ENCODE results near the gene MYOD1. TPM values are rescaled to one million over a fixed set of nuclear protein-coding genes. Genes with fewer than 3 reads are reported as not detected.

Gene MYOD1
- total RNA-seq, 6 experiments from 2014 or later = not detected

DNA sequence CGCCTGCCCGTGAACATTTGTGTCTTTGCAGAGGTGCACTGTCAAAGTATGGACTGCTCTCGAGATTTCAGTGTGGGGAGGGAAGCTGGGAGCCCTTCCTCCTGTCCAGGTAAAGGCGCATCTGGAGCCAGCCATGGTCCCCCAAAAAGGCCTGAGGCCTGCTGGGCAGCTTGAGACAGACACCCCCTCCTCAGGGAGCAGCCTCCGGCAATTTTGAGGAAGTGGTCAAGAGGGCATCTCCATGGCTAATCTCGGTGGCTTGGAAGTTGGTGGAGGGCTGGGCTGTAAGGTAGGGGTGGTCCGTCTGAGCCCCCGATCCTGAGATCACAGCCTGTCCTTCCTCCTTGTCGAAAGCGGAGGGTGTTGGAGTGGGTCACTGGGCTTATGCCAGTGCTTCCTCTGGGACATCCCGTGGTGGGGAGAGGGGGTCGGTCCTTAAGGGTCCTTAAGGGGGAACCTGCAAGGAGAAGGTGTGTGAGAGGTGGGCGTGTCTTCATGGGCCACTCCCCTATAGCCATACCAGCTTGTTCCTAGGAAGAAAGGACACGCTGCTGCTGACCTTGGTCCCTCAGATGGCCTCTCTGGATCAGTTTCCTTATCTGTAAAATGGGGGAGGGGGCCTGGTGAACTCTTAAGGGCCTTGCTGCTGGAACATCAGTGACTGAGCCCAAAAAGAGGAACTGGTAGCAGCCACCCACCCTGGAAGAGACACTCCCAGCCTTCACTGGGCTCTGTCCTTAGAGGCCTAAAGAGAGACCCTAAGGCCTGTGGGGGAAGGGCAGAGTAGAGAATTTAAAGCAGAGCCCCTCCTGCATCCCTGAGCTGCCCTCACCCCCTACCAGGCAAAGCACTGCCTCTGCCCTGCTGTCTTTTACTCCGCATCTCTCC lies 17.8 kb downstream of the MYOD1 start:
- ATAC-seq (no peak), DNase-seq (no peak)
- H3K27ac ChIP-seq = no peak overlapping the region
- H3K4me3 ChIP-seq = no peak overlapping the region
- no peak for TF ChIP-seq POLR2A (IDR thresholded peaks at IDR 0.05)
- TF ChIP-seq, protein P1, sequence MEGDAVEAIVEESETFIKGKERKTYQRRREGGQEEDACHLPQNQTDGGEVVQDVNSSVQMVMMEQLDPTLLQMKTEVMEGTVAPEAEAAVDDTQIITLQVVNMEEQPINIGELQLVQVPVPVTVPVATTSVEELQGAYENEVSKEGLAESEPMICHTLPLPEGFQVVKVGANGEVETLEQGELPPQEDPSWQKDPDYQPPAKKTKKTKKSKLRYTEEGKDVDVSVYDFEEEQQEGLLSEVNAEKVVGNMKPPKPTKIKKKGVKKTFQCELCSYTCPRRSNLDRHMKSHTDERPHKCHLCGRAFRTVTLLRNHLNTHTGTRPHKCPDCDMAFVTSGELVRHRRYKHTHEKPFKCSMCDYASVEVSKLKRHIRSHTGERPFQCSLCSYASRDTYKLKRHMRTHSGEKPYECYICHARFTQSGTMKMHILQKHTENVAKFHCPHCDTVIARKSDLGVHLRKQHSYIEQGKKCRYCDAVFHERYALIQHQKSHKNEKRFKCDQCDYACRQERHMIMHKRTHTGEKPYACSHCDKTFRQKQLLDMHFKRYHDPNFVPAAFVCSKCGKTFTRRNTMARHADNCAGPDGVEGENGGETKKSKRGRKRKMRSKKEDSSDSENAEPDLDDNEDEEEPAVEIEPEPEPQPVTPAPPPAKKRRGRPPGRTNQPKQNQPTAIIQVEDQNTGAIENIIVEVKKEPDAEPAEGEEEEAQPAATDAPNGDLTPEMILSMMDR (IDR thresholded peaks at IDR 0.05) = no peak
- no peaks in the 10 kb centered on the region for H3K9me3 ChIP-seq
- peaks cover 0 to 12% of the 10 kb centered on the region in 2 donors for H3K27me3 ChIP-seq
- H3K4me1 ChIP-seq = peaks cover 0 to 10% (median 0%) of the 10 kb centered on the region in 4 donors
- intact Hi-C loops (cut with DNase I) = no loop called here
- no peaks in the 10 kb centered on the region for H3K36me3 ChIP-seq
- 65% methylated on average over 5 of the region's 15 CpGs for WGBS (ENCODE audit: insufficient coverage, low coverage, low lambda C conversion rate, missing lambda C conversion rate)

DNA sequence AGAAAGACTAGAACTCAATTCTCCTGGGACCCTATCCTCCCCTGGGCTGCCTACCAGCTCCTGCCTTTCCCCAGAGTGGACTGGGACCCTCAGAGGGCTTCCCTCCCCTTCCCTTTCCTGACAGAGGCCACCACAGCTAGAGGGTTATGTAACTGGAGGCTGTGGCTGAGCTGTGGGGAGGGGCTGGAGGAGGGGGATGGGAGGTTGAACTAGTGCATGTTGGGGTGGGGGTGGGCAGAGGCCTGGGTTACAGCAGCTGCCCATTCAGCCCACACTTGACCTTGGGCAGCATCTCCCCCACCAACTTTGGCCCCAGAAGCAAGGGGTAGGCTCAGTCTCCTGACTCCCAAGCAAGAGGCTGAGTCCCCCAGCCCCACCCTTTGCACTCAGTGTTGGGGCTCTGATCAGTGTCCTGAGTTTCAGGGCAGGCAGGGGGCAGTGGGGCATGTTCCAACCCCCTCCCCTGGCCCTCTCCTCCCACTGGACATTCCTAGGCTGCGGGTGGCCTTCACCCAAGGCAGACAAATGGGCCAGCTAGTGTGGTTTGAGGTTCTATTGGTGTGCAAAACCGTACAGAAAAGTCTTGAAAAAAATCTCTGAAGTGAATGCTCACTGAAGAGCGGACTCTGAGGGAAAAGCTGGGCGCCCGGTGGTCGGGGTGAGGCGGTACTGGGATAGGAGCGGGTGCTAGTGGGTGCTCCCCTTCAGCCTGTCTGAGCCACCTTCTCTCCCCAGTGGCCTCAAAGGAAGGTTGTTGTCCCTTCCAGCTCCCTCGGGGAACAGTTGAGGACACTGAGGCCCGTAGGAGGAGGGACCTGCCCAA lies 19.0 kb downstream of the MYOD1 start:
- Histone ChIP-seq H3K36me3 (no peaks in the 10 kb centered on the region), H3K4me3 (no peak overlapping the region), H3K4me1 (peaks cover 0 to 10% (median 0%) of the 10 kb centered on the region in 4 donors), H3K9me3 (no peaks in the 10 kb centered on the region), H3K27ac (no peak overlapping the region), H3K27me3 (peaks cover 0 to 12% of the 10 kb centered on the region in 2 donors)
- TF ChIP-seq POLR2A (IDR thresholded peaks at IDR 0.05) = no peak
- TF ChIP-seq, protein P1 (IDR thresholded peaks at IDR 0.05) = no peak
- 0% methylated on average over 1 of the region's 10 CpGs for WGBS (ENCODE audit: insufficient coverage, low coverage, low lambda C conversion rate, missing lambda C conversion rate)
- ATAC-seq (no peak), DNase-seq (no peak)
- intact Hi-C loops (cut with DNase I) = no loop called here

DNA sequence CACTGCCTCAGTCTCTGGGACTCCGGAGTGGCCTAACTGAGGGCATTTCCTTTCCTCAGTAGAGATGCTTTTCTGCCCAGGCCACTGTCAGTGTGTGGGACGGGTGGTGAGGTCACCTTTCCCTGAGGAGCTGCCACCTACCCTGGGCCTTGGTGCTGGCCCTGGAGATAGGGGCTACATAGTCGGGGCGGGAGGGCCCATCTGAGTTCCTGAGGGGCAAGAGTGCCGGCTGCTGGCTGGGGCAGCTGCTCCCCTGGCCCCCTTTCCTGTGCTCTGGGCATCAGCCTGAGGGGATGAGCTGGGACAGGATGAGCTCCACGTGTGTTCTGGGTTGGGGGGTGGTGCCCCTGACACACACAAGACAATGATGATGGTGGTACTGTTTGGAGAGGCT lies 20.6 kb downstream of the MYOD1 start:
- Histone ChIP-seq H3K4me3 (no peak overlapping the region), H3K27me3 (peaks cover 0 to 12% of the 10 kb centered on the region in 2 donors), H3K9me3 (no peaks in the 10 kb centered on the region), H3K36me3 (no peaks in the 10 kb centered on the region), H3K27ac (no peak overlapping the region), H3K4me1 (peaks cover 0 to 5% (median 0%) of the 10 kb centered on the region in 4 donors)
- ATAC-seq (no peak), DNase-seq (no peak)
- 73% methylated on average over 2 of the region's 6 CpGs for WGBS (ENCODE audit: insufficient coverage, low coverage, low lambda C conversion rate, missing lambda C conversion rate)
- TF ChIP-seq, protein P1 (IDR thresholded peaks at IDR 0.05) = no peak
- no peak for TF ChIP-seq POLR2A (IDR thresholded peaks at IDR 0.05)
- intact Hi-C loops (cut with DNase I) = no loop called here

DNA sequence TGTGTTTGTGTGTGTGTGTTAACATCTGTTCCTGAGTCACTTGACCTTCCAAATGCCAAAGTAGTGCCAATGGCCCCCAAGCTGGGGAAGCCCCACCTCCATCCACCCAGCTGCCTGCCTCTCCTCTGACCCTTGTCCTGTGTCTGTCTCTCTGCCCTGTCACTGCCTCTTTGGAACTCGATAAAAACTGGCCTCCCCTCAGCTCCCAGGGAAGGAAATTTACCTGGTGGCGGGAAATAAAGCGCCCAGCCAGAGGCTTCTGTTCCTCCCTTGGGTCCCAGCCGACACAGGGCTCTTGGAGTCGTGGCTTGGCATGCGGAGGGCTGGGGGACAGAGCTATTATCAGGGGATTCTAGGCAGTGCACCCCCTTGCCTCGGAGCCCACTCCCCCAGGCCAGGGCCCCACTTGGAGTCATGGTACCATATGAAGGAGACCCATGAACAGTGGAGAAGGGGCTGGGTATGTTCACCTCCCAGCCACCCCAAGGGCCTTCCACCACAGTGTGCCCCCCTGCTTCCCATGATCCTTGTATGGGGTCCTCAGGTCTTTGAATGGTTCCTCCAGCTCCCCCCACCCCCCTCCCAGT lies 21.4 kb downstream of the MYOD1 start:
- ATAC-seq = peak in 2 of 4 donors; percentile 23 to 38
- Histone ChIP-seq H3K27me3 (peaks cover 0 to 12% of the 10 kb centered on the region in 2 donors), H3K4me3 (no peak overlapping the region), H3K27ac (no peak overlapping the region), H3K4me1 (no peaks in the 10 kb centered on the region), H3K9me3 (no peaks in the 10 kb centered on the region), H3K36me3 (no peaks in the 10 kb centered on the region)
- TF ChIP-seq, protein P1 (IDR thresholded peaks at IDR 0.05) = no peak
- TF ChIP-seq POLR2A (IDR thresholded peaks at IDR 0.05) = no peak
- intact Hi-C loops (cut with DNase I) = no loop called here
- WGBS (ENCODE audit: insufficient coverage, low coverage, low lambda C conversion rate, missing lambda C conversion rate) = 10% methylated on average over 3 of the region's 7 CpGs
- DNase-seq = no peak
